OCI-LY7 (cell line): ENCODE measurements around the gene OSBPL3. TPM values are rescaled to one million over a fixed set of nuclear protein-coding genes. Genes with fewer than 3 reads are reported as not detected.

Experiments
- BruUV-seq: library from RNA; stranded (reverse); fragments of 400-500 nt; replicated peaks from 2 replicates; lab custom pipeline; 2021; lab: Mats Ljungman, UMichigan
- CTCF ChIA-PET: fragments of 300-600 bp; sonication (Branson Sonifier 250); formaldehyde crosslinking; loops from one replicate; lab custom pipeline; 2022; ENCODE audit warnings: antibody characterized with exemption; ENCODE audit not compliant: unreplicated experiment; lab: Charles Lee
- POLR2A ChIA-PET: fragments of 300-600 bp; sonication (Branson Sonifier 250); formaldehyde crosslinking; loops from one replicate; lab custom pipeline; 2022; ENCODE audit warnings: antibody characterized with exemption; lab: Charles Lee
- DNase-seq: peaks from one replicate; pipeline ENCODE4 v3.0.0-alpha.2; 2015; ENCODE audit warnings: low spot score
- H2AFZ ChIP-seq: fragments of 200-600 bp; sonication (generic), shearing (Covaris generic); 2 replicates; pipeline ENCODE4 v1.6.1; 2014; ENCODE audit warnings: mild to moderate bottlenecking, antibody characterized with exemption, low read length, moderate library complexity
- H3K27ac ChIP-seq: fragments of 200-600 bp; sonication (generic); 2 replicates; pipeline ENCODE4 v1.5.1; 2014; ENCODE audit warnings: mixed run types, low read depth, mild to moderate bottlenecking, moderate library complexity, low read length, inconsistent platforms; ENCODE audit not compliant: poor library complexity, severe bottlenecking
- H3K36me3 ChIP-seq: fragments of 200-600 bp; sonication (generic); 2 replicates; pipeline ENCODE4 v1.6.1; 2014; ENCODE audit warnings: mild to moderate bottlenecking, antibody characterized with exemption, low read length, moderate library complexity, mixed read lengths; ENCODE audit not compliant: insufficient read depth
- H3K4me1 ChIP-seq: fragments of 200-600 bp; sonication (generic); 2 replicates; pipeline ENCODE4 v1.5.1; 2014; ENCODE audit warnings: mild to moderate bottlenecking, low read length; ENCODE audit not compliant: insufficient read depth, poor library complexity, severe bottlenecking
- H3K4me2 ChIP-seq: fragments of 200-600 bp; sonication (generic); 2 replicates; pipeline ENCODE4 v1.6.1; 2014; ENCODE audit warnings: mild to moderate bottlenecking, low read length
- H3K4me3 ChIP-seq: fragments of 200-600 bp; sonication (generic); 2 replicates; pipeline ENCODE4 v1.5.1; 2014; ENCODE audit warnings: mild to moderate bottlenecking, low read depth, low read length; ENCODE audit not compliant: poor library complexity, severe bottlenecking
- H3K79me2 ChIP-seq: fragments of 200-600 bp; sonication (generic); 2 replicates; pipeline ENCODE4 v1.6.1; 2016; ENCODE audit warnings: low read depth, mild to moderate bottlenecking, low read length, moderate library complexity, mixed read lengths; ENCODE audit not compliant: insufficient read depth
- H3K9me2 ChIP-seq: fragments of 200-600 bp; sonication (generic); 2 replicates; pipeline ENCODE4 v1.6.1; 2016; ENCODE audit warnings: mild to moderate bottlenecking, low read length, mixed read lengths; ENCODE audit not compliant: insufficient read depth
- H3K9me3 ChIP-seq: fragments of 200-600 bp; sonication (generic); 2 replicates; pipeline ENCODE4 v1.6.1; 2014; ENCODE audit warnings: mild to moderate bottlenecking, mixed run types, low read length, mixed read lengths
- H4K20me1 ChIP-seq: fragments of 200-600 bp; sonication (generic); 2 replicates; pipeline ENCODE4 v1.6.1; 2014; ENCODE audit warnings: mild to moderate bottlenecking, antibody characterized with exemption, low read length, moderate library complexity, mixed read lengths; ENCODE audit not compliant: insufficient read depth
- EZH2phosphoT487 ChIP-seq: fragments of 200-600 bp; sonication (generic); IDR thresholded peaks from 2 replicates; pipeline ENCODE4 v1.6.1; 2018; ENCODE audit warnings: low read depth, borderline replicate concordance, mild to moderate bottlenecking, mixed run types, antibody characterized with exemption, low read length, moderate library complexity, mixed read lengths
- intact Hi-C: fragments of 100-400 bp; cut with micrococcal nuclease; formaldehyde crosslinking; loops from one replicate; pipeline ENCODE4 v1.10.0; 2022; ENCODE audit not compliant: unreplicated experiment
- total RNA-seq, 2 experiments: library from RNA; depleted of rRNA in 1 of 2; stranded (reverse); fragments of >200 nt in 1 of 2; shearing (Covaris generic) in 1 of 2; gene quantifications; 2 replicates each; pipeline ENCODE4 v1.2.3, GENCODE V29; 2014 to 2022
- TF ChIP-seq, protein P1 (sequence below): fragments of 200-600 bp; sonication (generic); conservative IDR thresholded peaks from 2 replicates; pipeline ENCODE4 v1.5.1; 2014; ENCODE audit warnings: mild to moderate bottlenecking, antibody characterized with exemption, low read length, moderate library complexity, mixed read lengths

The OSBPL3 gene
- total RNA-seq, 2 experiments from 2014 or later: 28.7 to 79.9 TPM

DNA sequence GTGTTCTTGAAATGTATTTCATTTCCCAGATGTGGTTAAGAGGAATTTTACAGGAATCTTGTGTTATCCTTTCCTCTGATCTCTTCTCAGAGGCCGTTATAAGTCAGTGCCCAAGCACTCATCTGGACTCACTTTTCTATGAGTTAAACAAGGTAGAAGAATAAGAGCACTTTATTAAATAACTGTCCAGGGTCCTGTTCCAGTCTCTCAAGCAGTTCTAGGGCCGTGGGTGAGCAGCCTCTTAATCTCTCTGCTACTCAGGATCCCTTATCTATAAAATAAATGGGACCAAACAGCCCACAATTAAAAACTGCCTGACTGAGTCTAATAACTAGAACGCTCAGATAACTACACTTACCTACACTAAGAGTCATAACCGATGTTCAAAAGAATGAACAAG is 111.2 kb downstream of the OSBPL3 start:
- H3K27ac ChIP-seq: no peak overlapping the region
- ChIA-PET CTCF (no interaction called here), POLR2A (interaction anchor here (0.7 kb wide), 1 partner anchor 22 kb away, joined by 4 read pairs; no protein-coding TSS in a partner anchor)
- peaks cover 19% of the 10 kb centered on the region; the same call in 1 of the 2 replicates for H3K79me2 ChIP-seq
- H2AFZ ChIP-seq: no peak overlapping the region
- intact Hi-C loops: no loop called here
- H4K20me1 ChIP-seq: no peaks in the 10 kb centered on the region
- H3K9me2 ChIP-seq: no peaks in the 10 kb centered on the region
- DNase-seq: no peak
- no peak overlapping the region for H3K4me3 ChIP-seq
- H3K4me1 ChIP-seq: peaks cover 51% of the 10 kb centered on the region
- peaks cover 72% of the 10 kb centered on the region for H3K36me3 ChIP-seq
- TF ChIP-seq, protein P1, sequence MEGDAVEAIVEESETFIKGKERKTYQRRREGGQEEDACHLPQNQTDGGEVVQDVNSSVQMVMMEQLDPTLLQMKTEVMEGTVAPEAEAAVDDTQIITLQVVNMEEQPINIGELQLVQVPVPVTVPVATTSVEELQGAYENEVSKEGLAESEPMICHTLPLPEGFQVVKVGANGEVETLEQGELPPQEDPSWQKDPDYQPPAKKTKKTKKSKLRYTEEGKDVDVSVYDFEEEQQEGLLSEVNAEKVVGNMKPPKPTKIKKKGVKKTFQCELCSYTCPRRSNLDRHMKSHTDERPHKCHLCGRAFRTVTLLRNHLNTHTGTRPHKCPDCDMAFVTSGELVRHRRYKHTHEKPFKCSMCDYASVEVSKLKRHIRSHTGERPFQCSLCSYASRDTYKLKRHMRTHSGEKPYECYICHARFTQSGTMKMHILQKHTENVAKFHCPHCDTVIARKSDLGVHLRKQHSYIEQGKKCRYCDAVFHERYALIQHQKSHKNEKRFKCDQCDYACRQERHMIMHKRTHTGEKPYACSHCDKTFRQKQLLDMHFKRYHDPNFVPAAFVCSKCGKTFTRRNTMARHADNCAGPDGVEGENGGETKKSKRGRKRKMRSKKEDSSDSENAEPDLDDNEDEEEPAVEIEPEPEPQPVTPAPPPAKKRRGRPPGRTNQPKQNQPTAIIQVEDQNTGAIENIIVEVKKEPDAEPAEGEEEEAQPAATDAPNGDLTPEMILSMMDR: no peak
- TF ChIP-seq EZH2phosphoT487: no peak
- no peaks in the 10 kb centered on the region for H3K9me3 ChIP-seq
- H3K4me2 ChIP-seq: no peak overlapping the region
- no TSS peak for BruUV-seq

DNA sequence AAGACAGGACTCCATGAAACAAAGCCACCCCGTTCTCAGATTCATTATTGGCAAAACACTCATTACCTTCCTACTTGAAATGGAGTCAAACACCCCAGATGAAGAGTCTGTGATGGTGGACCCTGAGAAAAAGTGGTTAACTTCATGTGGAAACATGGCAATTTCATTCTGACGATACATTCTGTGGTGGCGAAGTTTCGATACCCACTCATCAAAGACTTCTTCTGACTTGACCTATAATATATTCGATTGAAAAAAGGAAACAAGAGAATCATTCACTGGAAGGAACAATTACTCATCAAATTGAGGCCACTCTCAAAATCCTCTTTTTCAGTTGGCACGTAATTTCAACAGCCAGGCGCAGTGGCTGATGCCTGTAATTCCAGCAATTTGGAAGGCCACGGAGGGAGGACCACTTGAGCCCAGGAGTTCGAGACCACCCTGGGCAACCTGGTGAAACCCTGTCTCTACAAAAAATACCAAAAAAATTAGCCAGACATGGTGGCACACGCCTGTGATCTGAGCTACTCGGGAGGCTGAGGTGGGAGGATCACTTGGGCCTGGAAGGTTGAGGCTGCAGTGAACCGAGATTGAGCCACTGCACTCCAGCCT is 113.9 kb downstream of the OSBPL3 start:
- no peaks in the 10 kb centered on the region for H3K79me2 ChIP-seq
- ChIA-PET CTCF (no interaction called here), POLR2A (interaction anchor here (0.7 to 0.9 kb wide), 2 partner anchors 13 to 114 kb away, joined by 3 to 4 read pairs; partner anchors contain the start of gene OSBPL3)
- intact Hi-C loops: no loop called here
- H3K27ac ChIP-seq: no peak overlapping the region
- H3K4me2 ChIP-seq: no peak overlapping the region
- no peak for DNase-seq
- H3K4me1 ChIP-seq: peaks cover 27% of the 10 kb centered on the region
- H3K9me3 ChIP-seq: no peaks in the 10 kb centered on the region
- H3K36me3 ChIP-seq: peaks cover 92% of the 10 kb centered on the region
- no peaks in the 10 kb centered on the region for H4K20me1 ChIP-seq
- no peak overlapping the region for H2AFZ ChIP-seq
- TF ChIP-seq, protein P1: no peak
- no peak for TF ChIP-seq EZH2phosphoT487
- H3K4me3 ChIP-seq: no peak overlapping the region
- H3K9me2 ChIP-seq: no peaks in the 10 kb centered on the region
- no TSS peak for BruUV-seq

DNA sequence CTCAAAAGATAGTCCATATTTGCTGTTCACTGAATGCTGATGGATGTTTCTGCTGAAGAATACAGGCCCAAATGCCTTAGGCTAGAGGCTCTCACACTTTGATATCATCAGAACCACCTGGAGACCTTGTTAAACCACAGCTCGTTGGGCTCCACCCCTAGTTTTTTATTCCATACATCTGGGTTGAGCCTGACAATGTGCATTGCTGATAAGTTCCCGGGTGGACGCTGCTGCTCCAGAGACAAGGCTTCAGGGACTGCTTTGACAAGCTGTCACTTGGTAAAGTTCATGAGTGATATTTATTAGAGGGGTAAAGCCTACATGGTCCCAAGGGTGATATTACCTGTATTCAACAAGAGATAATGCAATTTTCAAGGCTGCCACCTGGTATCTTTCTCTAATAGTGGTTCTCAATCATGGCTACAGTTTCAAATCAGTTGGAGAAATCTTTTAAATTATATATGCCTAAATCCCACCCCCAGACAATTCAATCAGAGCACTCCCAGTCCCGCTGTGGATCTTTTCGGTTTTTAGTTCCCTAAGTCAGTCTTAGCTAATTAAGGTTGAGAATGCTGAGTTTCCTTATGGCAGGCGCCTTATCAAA is 115.7 kb downstream of the OSBPL3 start:
- CTCF ChIA-PET: no interaction called here
- Histone ChIP-seq H3K36me3 (peaks cover 92% of the 10 kb centered on the region), H3K4me1 (peaks cover 14% of the 10 kb centered on the region), H3K4me2 (no peak overlapping the region), H4K20me1 (no peaks in the 10 kb centered on the region), H3K4me3 (no peak overlapping the region), H3K9me3 (no peaks in the 10 kb centered on the region), H2AFZ (no peak overlapping the region), H3K9me2 (no peaks in the 10 kb centered on the region), H3K79me2 (no peaks in the 10 kb centered on the region), H3K27ac (no peak overlapping the region)
- POLR2A ChIA-PET: no interaction called here
- intact Hi-C loops: no loop called here
- DNase-seq: no peak
- BruUV-seq: no TSS peak
- TF ChIP-seq EZH2phosphoT487: no peak
- TF ChIP-seq, protein P1: no peak
